ENCODE results near the gene GPC6.
A peak's percentile ranks its signal among the peaks of the same experiment; 100 is the strongest.

The GPC6 gene

GRCh38 chr13:94174009-94174408 lies 947.4 kb downstream of the GPC6 start:
- DNase-seq (ENCODE audit: low read depth) = no peak
- TF ChIP-seq CTCF (conservative IDR thresholded peaks at IDR 0.05; ENCODE audit: low read depth, low read length) = no peak
- no peak overlapping the region for H3K4me3 ChIP-seq (ENCODE audit: low read depth, low read length)

- no peak for TF ChIP-seq CTCF (conservative IDR thresholded peaks at IDR 0.05; ENCODE audit: low read depth, low read length)
- no peak for DNase-seq (ENCODE audit: low read depth)
These were observed 948.5 kb downstream of the GPC6 start for GRCh38 chr13:94175076-94175475.

GRCh38 chr13:94176561-94176960 lies 950.0 kb downstream of the GPC6 start:
- TF ChIP-seq CTCF (conservative IDR thresholded peaks at IDR 0.05; ENCODE audit: low read depth, low read length) = no peak
- no peak overlapping the region for H3K4me3 ChIP-seq (ENCODE audit: low read depth, low read length)
- peak; percentile 57 for DNase-seq (ENCODE audit: low read depth)

More at GRCh38 chr13:94175076-94175475, 948.5 kb downstream of the GPC6 start:
- H3K4me3 ChIP-seq (ENCODE audit: low read depth, low read length) = no peak overlapping the region

- TF ChIP-seq CTCF (conservative IDR thresholded peaks at IDR 0.05; ENCODE audit: low read depth, low read length) = no peak
- DNase-seq (ENCODE audit: low read depth) = peak; percentile 72
- H3K4me3 ChIP-seq (ENCODE audit: low read depth, low read length) = no peak overlapping the region
These were observed 950.4 kb downstream of the GPC6 start for GRCh38 chr13:94177041-94177440.

GRCh38 chr13:94178625-94179244 lies 952.1 kb downstream of the GPC6 start:
- DNase-seq (ENCODE audit: low read depth) = peak; percentile 67
- no peak overlapping the region for H3K4me3 ChIP-seq (ENCODE audit: low read depth, low read length)
- TF ChIP-seq CTCF (conservative IDR thresholded peaks at IDR 0.05; ENCODE audit: low read depth, low read length) = no peak

- no peak overlapping the region for H3K4me3 ChIP-seq (ENCODE audit: low read depth, low read length)
- no peak for DNase-seq (ENCODE audit: low read depth)
- TF ChIP-seq CTCF (conservative IDR thresholded peaks at IDR 0.05; ENCODE audit: low read depth, low read length) = no peak
These were observed 955.0 kb downstream of the GPC6 start for GRCh38 chr13:94181461-94182107.

Data from choroid plexus epithelial cell (primary cell).